Measurements from ENCODE around the gene MALRD1.

GRCh38 chr10:19749185-19749729, 700.7 kb downstream of the MALRD1 start:
- TF ChIP-seq CTCF (conservative IDR thresholded peaks at IDR 0.05; ENCODE audit: low read depth, low read length): no peak
- no peak for TF ChIP-seq EZH2 (IDR thresholded peaks at IDR 0.05; ENCODE audit: borderline replicate concordance, low read depth, low read length, poor library complexity, severe bottlenecking)

All from A673 (cell line).